ENCODE results near the gene MYOD1.

MYOD1 gene

GRCh38 chr11:17751558-17751957, 32.2 kb downstream of the MYOD1 start:
- DNase-seq = no peak

GRCh38 chr11:17752144-17752543, 32.8 kb downstream of the MYOD1 start:
- DNase-seq = no peak

- no peak for DNase-seq
These were observed 33.8 kb downstream of the MYOD1 start for GRCh38 chr11:17753153-17753552.

GRCh38 chr11:17753641-17754040, 34.3 kb downstream of the MYOD1 start:
- DNase-seq = no peak

- DNase-seq = no peak
These were observed 36.5 kb downstream of the MYOD1 start for GRCh38 chr11:17755891-17756290.

GRCh38 chr11:17760102-17761029, 41.0 kb downstream of the MYOD1 start:
- DNase-seq = no peak

- no peak for DNase-seq
These were observed 43.1 kb downstream of the MYOD1 start for GRCh38 chr11:17762309-17762974.

GRCh38 chr11:17763244-17763643, 43.9 kb downstream of the MYOD1 start:
- no peak for DNase-seq

GRCh38 chr11:17763703-17764102, 44.3 kb downstream of the MYOD1 start:
- DNase-seq = no peak

- no peak for DNase-seq
These were observed 45.3 kb downstream of the MYOD1 start for GRCh38 chr11:17764446-17765218.

- DNase-seq = no peak
These were observed 46.1 kb downstream of the MYOD1 start for GRCh38 chr11:17765356-17766072.

- DNase-seq = no peak
These were observed 46.6 kb downstream of the MYOD1 start for GRCh38 chr11:17766073-17766359.

GRCh38 chr11:17766590-17766989, 47.2 kb downstream of the MYOD1 start:
- no peak for DNase-seq

GRCh38 chr11:17767301-17767885, 48.0 kb downstream of the MYOD1 start:
- DNase-seq = no peak

GRCh38 chr11:17767914-17768313, 48.5 kb downstream of the MYOD1 start:
- DNase-seq = no peak

GRCh38 chr11:17768547-17768946, 49.2 kb downstream of the MYOD1 start:
- no peak for DNase-seq

- DNase-seq = no peak
These were observed 49.8 kb downstream of the MYOD1 start for GRCh38 chr11:17769218-17769617.

- DNase-seq = no peak
These were observed 50.8 kb downstream of the MYOD1 start for GRCh38 chr11:17770048-17770652.

GRCh38 chr11:17770917-17771316, 51.5 kb downstream of the MYOD1 start:
- DNase-seq = no peak

- no peak for DNase-seq
These were observed 52.0 kb downstream of the MYOD1 start for GRCh38 chr11:17771415-17771814.

All from CD4-positive, alpha-beta T cell treated with Interleukin-12 subunit alpha and Interleukin-12 subunit beta, for 1 hour (primary cell).